GM19463 (cell line): ENCODE measurements around the gene MAN2A1.

Experiments used
- ATAC-seq: cut with Tn5 transposase; IDR thresholded peaks from one replicate; pipeline ENCODE4 v1.9.1; 2021; ENCODE audit warnings: mild to moderate bottlenecking, moderate library complexity; ENCODE audit not compliant: unreplicated experiment

The MAN2A1 gene

DNA sequence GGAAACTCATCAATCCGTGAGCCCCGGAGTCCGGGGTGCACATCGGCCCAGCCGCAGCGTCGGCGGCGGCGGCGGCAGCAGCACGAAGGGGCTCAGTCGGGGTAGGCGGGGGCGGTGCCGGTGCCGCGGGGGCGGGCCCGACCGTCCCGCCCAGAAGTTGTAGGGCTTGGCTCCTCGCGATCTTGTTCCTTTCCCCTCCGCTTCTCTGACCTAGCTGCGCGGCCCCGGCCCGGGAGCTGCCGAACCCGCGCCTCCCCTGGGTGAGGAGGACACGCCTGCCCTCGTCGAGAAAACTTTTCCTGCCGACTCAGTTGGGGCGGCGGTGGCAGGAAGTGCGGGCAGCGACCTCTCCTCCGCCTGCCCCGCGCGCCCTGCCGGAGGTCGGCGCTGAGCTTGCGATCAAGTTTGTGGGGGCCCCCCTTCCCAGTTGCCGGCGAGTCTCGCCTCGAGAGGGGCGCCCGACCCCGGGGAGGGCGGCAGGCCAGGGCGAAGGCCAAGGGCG is at the start of gene MAN2A1:
Gene MAN2A1, plus strand, starts transcription at position 188 of the 502 bp plus-strand sequence. CDS start 491 bp downstream, outside the sequence.
- ATAC-seq: peak; percentile 50

DNA sequence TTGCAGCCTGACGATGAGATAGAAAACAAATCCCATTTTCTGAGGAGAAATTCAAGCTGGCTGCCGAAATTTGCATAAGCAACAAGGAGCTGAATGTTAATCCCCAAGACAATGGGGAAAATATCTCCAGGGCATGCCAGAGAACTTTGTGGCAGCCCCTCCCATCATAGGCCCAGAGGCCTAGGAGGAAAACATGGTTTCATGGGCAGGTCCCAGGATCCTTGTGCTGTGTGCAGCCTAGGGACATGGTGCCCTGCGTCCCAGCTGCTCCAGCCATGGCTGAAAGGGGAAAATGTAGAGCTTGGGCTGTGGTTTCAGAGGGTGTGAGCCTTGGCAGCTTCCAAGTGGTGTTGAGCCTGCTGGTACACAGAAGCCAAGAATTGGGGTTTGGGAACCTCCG is 48.8 kb upstream of the MAN2A1 start:
- ATAC-seq: no peak

DNA sequence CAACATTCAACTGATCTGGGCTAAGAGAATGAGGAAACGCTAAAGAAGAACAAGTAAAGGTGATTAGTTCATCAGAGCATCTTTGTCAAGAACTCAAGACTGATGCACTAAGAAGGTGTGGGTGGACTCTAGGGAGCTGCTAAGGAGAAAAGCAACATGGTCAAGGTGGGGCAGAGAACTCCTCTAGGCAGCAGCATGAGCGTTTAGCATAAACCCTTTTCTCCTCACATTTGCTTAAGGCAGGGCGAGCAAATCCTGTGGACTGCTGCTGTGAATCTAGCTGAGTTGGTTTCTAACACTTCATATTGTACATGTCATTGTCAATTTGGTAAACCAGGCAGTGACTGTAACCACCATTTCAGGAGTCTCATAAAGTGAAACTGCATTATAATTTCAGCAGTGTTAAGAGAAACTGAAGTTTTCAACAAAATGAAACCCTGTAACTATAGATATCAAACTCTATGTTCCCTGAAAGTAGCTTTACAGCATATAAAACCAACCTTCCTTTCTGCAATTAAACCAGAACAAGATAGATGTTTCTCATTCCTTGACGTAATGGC is 45.9 kb upstream of the MAN2A1 start:
- ATAC-seq: no peak

DNA sequence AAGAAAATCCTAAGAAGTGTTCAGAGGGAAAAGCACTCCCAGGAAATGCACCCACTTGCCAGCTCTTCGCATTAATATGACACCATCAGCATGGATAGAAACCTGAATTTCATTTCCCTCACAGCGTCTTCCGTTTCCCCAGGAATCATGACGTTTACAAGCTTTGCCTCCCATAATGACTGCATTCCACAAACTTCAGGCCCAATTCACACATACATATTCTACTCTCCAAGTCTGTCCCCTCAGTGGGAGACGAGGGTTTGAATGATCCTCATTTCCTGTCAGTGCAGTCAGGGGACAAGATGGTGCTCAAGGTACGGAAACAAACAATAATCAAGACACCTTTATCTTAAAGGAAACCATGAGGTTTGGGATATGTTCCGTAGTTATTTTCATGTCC is 44.9 kb upstream of the MAN2A1 start:
- no peak for ATAC-seq

DNA sequence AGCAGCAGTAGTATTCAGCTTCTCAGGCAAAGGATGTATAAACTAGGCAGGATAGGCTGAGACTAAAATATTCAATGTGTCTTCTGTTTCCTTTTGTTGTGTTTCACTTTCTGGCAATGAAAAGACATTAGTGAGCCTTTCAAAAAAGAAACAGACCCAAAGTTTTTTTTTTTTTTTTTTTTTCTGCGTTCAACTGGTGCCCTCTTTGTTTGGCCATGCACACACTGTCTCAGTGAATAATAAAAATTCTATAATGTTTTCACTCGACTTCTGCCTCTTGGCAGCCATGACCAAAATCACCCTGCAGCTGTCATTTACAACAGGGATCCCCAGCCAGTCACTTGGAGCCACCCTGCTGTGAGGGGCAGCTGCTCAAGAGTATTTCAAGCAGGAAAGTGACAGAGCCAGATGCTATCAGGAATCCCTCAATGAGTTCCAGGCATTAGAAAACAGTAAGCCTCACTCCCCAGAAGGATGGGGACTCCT is 44.0 kb upstream of the MAN2A1 start:
- no peak for ATAC-seq

DNA sequence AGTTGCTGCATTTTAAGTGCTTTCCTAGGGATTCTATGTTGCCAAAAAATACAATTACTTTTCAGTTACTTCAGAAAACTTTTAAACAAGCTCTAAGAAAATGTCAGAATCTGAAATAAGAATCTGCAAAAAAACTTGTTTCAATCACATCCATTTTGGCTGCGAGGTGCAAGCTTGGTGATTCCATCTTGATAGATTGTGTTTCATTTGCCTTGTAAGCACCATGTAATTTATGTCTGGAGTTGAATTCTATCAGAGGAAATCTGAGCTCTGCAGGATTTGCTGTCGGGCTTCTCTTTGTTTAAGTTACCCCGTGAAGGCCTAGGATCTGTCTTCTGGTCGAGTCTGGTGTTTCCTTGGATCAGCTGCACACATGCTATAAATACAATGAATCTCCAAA is 40.4 kb upstream of the MAN2A1 start:
- no peak for ATAC-seq

DNA sequence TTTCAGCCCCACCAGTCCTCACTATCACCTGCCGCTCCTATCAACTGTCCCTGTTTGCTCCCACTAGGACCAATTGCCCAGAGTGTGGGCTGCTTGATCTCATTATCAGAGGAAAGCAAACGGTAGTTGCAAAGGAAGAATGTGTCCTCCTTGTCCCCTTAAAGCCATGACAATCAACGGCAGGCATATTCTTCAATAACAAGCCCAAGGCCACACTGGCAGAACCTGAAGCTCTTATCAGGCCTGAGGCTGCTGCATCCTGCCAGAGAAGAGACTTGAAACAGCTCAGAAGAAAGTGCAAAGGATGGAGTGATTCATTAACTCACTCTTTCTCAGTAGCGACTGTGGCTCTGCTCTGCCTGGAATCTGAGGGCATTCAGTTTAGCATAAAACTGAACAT is 39.2 kb upstream of the MAN2A1 start:
- ATAC-seq: no peak

DNA sequence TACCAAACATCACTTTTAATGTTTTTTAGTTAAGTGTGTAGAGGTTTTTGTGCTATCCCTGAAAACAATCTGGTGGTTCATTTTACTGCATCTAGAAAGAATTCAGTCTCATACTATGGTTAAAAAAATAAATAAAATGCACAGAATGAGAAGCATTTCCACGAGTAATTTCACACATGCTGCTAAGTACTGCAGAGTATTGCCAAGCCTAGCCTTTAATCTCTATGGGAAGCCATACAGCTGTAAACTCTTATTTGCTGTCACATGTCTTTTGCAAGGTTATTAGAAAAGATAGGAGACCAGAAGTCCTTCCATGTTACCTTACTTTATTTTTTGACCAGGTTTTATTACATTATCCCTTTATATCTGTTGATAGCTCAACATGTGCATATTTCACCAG is 37.6 kb upstream of the MAN2A1 start:
- ATAC-seq: no peak

DNA sequence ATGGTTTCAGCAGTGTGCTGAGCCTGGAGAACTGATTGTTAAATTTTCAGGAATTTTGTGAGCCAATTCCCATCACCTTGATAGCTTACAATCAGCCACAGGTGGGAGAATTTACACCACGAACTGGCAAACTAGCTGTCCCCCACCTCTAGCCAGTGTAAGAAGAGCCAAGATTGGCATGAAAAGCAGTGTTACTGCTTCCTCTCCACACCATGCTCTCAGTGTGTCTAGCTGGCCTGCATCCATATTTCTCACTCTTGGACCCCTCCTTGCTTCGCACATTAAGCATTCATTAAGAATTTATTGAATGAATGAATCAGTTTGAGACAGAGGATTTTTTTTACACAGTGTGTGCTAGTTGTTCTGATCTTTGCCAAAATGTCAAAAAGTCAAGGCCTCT is 36.7 kb upstream of the MAN2A1 start:
- no peak for ATAC-seq

DNA sequence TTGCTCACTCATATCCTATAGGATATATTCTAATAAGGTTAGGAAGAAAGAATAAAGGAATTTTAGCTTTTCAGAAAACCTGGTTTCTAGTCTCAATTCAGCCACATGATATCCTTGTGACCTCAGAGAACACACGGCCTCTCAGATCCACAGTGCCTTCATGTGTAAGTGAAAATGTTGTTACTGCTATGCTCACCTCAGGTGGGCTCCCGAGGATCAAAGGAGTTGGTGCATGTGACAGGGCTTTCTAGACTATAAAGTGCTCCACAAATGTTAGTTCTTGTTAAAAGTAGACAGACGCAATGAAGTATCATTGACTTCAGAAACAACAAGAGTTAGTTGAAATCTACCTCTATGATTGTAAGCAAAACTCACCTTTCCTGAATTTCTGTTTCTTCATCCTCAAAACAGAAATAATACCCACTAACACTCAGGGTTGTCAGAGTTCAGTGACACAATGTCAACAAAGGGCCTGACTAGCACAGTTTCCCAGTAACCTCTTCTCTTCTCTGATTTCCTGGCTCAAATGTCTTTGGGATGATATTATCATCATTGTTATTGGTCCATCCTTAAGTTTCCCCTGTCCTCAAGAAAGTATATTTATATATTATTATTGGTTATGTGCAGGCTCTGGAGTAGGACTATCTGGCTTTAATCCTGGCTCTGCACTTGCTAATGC is 36.0 kb upstream of the MAN2A1 start:
- no peak for ATAC-seq

DNA sequence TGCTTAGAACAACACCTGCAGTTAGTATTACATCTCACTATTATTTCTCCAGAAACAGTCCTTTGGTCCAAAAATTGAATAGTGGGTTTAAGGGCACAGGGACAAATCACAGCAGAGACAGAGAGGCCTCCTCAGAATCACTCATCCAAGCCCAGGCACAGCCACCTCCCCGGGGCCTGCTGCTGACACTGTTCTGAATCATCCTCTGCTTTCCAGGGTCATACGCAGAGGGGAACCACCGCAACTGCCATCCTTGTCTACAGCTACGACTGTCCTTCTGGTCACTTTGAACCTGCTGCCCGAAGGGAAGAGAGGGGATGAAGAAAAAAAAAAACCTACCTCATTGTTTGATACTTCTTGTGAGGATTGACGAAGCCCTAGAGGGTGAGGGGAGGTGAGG is 35.3 kb upstream of the MAN2A1 start:
- ATAC-seq: no peak

DNA sequence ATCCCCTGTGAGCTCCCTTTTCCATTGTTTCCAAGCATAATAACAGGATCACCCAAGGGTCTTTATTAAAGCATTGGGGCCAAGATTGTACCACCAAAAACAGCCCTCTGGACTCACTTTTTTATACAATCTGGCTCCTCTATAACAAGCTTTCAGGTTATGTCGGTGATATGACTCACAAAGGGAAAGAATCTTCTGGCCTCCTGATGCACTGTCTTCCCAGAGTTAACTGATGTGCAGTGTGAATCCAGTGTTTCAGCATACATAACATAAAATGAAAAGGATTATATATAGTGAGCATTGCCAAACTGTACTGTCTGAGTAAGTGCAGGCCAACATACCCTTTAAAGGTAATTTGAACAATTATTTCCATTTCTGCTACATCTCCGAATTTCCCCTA is 33.9 kb upstream of the MAN2A1 start:
- no peak for ATAC-seq

DNA sequence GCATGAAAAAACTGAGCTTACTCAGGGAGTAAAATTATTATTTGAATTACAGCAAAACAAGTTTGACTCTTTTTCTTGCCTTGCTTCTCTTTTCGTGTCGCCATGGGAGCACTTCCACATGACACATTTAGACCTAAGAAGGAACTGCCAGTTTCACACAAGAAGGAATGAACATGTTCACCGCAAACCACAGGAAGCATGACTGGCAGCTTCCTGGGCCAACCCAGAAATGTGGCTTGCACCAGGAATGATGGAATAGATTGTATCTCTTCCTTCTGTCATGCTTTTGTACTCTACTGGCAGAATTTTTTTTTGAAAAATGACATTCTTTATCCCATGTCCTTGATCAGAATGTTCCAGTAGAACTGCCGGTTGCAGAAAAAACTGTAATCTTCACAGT is 32.9 kb upstream of the MAN2A1 start:
- no peak for ATAC-seq

DNA sequence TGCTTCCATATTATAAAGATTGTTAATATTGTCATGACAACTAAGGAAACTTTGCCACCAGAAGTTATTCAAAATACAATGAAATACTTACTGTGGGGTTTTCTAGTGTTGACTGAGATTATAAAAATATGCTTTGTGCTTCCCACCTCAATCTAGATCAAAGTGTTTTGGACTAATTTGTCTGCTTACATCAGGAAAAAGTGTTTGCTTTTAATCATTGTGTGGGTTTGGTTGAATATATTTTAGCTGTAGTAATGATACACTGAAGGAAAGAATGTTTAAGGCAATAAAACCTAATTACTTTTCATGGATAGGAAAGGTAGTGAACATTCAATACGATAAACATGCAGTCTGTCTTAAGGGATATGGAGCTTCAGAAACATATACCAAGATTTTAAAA is 29.8 kb upstream of the MAN2A1 start:
- ATAC-seq: no peak

DNA sequence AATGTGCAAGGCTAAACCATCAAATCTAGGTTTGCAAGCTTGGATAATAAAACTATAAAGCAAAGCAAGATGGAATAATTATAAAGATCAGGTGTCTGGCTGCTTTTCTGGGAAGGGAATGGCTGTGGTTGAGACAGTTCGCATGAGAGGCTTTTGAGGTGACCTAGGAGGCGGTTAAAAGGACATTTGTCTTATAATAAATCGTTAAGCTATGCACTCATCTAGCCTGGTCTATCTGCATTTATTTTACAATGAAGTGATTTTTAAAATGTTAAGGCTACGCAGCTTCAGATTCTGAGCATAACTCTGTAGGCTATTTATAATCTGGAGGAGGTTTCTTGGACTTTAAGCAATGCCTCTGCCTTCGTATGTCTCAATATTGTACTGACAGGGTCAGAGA is 29.4 kb upstream of the MAN2A1 start:
- no peak for ATAC-seq

DNA sequence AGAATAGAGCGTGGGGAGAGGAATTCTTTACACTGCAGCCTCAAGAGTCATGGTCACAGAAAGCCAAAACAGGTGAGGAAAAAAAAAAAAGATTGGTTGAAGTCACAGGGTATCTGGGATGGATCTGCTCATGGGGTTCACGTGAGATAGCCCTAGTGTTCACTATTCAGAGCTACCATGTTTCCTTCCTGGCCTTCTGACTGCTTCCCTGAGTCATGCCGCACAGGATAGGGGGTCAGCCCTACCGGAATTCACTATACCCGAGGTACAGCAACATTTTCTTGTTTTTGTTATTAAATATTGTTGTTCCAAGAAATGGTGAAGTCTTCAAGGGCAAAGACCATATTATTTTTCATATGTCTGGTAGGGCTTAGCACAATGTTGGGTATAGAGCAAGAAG is 21.5 kb upstream of the MAN2A1 start:
- ATAC-seq: no peak

DNA sequence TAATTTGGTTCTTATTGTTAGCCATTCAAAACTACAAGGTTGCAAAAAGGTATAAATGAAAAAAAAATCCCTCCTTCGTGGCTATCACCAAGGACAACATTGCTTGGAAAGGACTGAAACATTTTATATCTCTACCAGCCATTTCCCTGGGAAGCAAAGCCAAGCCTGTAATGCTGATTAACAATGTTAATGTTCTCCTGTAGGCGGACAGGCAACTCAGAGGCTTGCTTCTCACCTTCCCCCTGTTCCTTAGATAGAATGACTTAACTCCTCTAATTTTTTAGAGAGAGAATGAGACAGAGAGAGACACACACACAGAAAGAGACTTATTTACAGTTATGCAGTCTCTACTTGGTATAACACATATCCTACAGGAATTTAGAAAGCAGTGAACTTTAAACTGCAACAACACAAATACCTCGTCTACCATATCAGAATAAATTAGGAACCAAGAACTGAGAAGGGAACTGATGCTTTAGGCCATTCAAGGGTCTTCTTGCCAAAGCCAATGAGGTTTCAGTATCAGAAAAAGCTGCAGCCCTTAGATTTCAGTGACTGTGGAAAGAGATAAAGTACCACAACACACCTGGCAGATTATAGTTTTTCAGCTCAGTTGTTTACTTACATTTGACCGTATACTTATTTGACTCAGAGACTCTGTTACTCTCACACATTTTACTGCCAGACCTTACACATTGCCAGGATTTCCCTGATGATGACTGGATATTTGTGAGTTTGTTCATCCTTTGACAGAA is 20.9 kb upstream of the MAN2A1 start:
- no peak for ATAC-seq

DNA sequence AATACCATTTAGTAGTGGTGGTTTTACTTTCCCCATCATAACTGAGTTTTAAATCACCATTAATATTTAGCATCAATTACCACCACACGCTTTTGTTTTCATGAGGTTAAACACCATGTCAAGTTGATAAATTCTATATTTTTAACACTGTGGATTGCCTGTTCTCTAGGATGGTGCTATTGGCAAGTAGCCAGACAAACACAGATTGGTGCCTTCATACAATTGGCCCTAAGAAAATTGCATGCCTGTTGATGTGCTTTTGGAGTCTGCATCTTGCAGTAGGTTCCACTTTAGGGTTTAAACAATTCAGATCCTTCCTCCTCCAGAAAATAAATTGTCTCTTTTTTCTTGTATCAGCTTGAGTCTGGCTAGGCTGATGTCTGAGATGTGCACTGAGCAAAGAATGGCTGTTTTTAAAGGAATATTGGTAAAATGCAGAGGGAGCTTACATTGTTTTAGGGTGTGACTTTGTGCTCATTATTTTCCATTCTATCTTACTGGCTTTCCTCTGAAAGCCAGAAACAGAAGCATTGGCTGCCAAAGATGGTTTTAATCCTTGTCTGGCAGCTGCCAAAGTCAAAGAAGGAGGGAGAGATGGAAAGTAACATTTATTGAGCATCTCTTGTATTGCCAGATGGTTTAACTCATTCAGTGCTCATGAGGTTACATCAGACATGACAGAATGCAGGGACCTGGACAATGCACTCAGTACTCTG is 19.6 kb upstream of the MAN2A1 start:
- ATAC-seq: no peak

DNA sequence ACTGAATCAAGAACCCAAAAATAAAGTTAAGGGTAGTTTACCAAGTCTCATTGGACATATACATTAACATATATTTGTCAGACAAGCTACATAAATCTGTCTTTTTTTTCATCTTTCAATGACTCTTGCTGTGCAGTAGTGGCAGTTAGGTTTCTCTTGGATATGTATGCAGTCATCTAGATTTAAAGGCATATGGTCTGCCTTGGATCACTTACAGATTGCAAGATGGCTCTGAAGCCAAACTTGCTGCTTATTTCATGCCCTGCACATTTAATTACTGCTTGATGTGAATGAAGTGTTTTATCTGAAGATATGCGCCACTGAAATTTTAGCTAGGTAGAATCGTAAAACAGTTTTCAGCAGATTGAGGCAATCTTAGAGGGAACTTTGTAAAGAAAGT is 18.6 kb upstream of the MAN2A1 start:
- ATAC-seq: no peak

DNA sequence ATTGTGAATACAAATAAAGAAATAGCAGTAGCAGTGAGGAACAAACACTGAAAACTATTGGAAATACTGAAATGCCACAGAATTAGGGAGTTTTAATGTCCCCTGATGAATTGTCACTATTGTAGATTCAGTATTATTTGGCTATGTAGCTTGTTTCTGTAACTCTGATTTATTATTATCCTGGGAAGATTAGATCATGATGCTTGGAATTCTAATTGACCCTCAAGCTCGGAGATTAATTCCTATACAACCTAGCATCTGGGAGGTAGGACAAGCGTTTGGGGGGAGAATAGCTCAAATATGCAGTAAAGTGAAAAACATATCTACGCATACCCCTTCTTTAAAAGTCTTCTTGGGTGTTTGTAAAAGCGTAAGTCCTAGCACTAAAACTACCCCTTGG is 15.1 kb upstream of the MAN2A1 start:
- ATAC-seq: no peak

DNA sequence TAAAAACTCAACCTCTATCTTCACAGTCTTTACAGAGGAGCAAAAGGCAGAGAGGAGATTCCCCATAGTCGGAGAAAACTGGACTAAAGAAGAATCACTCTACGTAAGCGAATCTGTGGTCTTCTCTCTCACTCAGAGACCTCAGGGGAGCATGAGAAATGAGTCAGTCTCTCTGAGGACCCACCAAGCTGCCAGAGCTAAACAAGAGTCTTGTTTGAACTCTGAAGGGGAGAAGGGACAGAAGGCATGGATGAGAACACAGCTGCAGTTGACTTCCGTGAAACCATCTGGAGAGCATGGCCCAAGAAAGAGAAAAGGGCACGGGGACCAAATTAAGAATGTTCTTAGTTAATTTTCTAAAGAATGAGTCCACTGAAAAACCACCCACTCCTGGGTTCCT is 12.8 kb upstream of the MAN2A1 start:
- ATAC-seq: no peak
